Measurements from ENCODE around the gene SAC3D1. TPM values are rescaled to one million over a fixed set of nuclear protein-coding genes. Genes with fewer than 3 reads are reported as not detected.

The SAC3D1 gene
- total RNA-seq, 4 donors from 2014 or later: 10.9 to 21.5 (median 13.9) TPM

- no peaks in the 10 kb centered on the region for H3K27me3 ChIP-seq
- TF ChIP-seq POLR2A (IDR thresholded peaks at IDR 0.05): no peak
- no peak for TF ChIP-seq CTCF (IDR thresholded peaks at IDR 0.05)
- no peak for DNase-seq
- no peak overlapping the region for H3K27ac ChIP-seq
- no peaks in the 10 kb centered on the region for H3K9me3 ChIP-seq
- H3K4me3 ChIP-seq: no peak overlapping the region
- no peaks in the 10 kb centered on the region for H3K36me3 ChIP-seq
- peaks cover 0 to 6% (median 0%) of the 10 kb centered on the region in 4 donors for H3K4me1 ChIP-seq
Measured at GRCh38 chr11:65066805-65067291, 25.8 kb downstream of the SAC3D1 start.

DNA sequence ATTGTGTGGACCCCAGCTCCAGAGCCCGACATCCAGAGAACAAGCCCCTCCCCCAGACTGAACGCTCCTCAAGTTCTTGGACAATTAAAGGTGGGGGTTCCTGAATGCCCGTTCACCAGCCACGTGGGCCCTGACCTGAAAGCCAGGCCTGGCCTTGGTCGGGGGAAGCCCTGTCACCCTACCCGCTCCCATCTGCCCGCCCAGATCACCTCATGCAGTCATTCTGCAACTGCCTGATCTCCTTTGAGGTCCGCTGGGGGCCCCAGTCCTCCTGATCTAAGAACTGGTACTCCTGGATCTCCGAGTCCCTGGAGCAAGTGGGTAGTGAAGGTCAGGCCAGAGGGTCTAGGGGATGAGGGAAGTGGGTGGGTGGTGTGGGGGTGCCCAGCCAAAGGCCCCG, 26.4 kb downstream of the SAC3D1 start:
- Histone ChIP-seq H3K36me3 (no peaks in the 10 kb centered on the region), H3K27ac (no peak overlapping the region), H3K4me3 (no peak overlapping the region), H3K27me3 (no peaks in the 10 kb centered on the region), H3K9me3 (no peaks in the 10 kb centered on the region), H3K4me1 (peaks cover 0 to 6% (median 0%) of the 10 kb centered on the region in 4 donors)
- no peak for TF ChIP-seq POLR2A (IDR thresholded peaks at IDR 0.05)
- TF ChIP-seq CTCF (IDR thresholded peaks at IDR 0.05): no peak
- no peak for DNase-seq

- H3K27me3 ChIP-seq: no peaks in the 10 kb centered on the region
- peaks cover 0 to 6% (median 0%) of the 10 kb centered on the region in 4 donors for H3K4me1 ChIP-seq
- TF ChIP-seq POLR2A (IDR thresholded peaks at IDR 0.05) (no peak), CTCF (IDR thresholded peaks at IDR 0.05) (no peak)
- H3K36me3 ChIP-seq: no peaks in the 10 kb centered on the region
- H3K4me3 ChIP-seq: no peak overlapping the region
- H3K9me3 ChIP-seq: no peaks in the 10 kb centered on the region
- DNase-seq: no peak
- no peak overlapping the region for H3K27ac ChIP-seq
Measured at GRCh38 chr11:65069217-65069616, 28.2 kb downstream of the SAC3D1 start.

GRCh38 chr11:65071907-65072630, 31.1 kb downstream of the SAC3D1 start:
- no peaks in the 10 kb centered on the region for H3K4me1 ChIP-seq
- H3K27ac ChIP-seq: no peak overlapping the region
- H3K9me3 ChIP-seq: no peaks in the 10 kb centered on the region
- no peak for DNase-seq
- H3K36me3 ChIP-seq: no peaks in the 10 kb centered on the region
- TF ChIP-seq CTCF (IDR thresholded peaks at IDR 0.05) (no peak), POLR2A (IDR thresholded peaks at IDR 0.05) (no peak)
- H3K4me3 ChIP-seq: no peak overlapping the region
- H3K27me3 ChIP-seq: no peaks in the 10 kb centered on the region

GRCh38 chr11:65072631-65072966, 31.6 kb downstream of the SAC3D1 start:
- Histone ChIP-seq H3K36me3 (no peaks in the 10 kb centered on the region), H3K27ac (no peak overlapping the region), H3K4me1 (no peaks in the 10 kb centered on the region), H3K4me3 (no peak overlapping the region), H3K9me3 (no peaks in the 10 kb centered on the region), H3K27me3 (no peaks in the 10 kb centered on the region)
- TF ChIP-seq POLR2A (IDR thresholded peaks at IDR 0.05) (no peak), CTCF (IDR thresholded peaks at IDR 0.05) (no peak)
- DNase-seq: no peak

All from Peyer's patch (tissue), 4 donors.